GM12878 (cell line): ENCODE results near the gene WDR93. TPM values are rescaled to one million over a fixed set of nuclear protein-coding genes. Genes with fewer than 3 reads are reported as not detected.

ENCODE experiments used
- ATAC-seq: fragments of 200-7000 bp; cut with Tn5 transposase; 3 replicates; pipeline ENCODE4 v1.9.1; 2020; ENCODE audit warnings: mild to moderate bottlenecking, moderate library complexity
- Bru-seq: library from RNA; stranded (reverse); fragments of 400-500 nt; gene quantifications from one replicate; lab custom pipeline; 2021; lab: Mats Ljungman, UMichigan
- BruChase-seq, 2 experiments: library from RNA; stranded (reverse); fragments of 400-500 nt; gene quantifications; one replicate each; lab custom pipeline; 2021; lab: Mats Ljungman, UMichigan
- BruUV-seq: library from RNA; stranded (reverse); fragments of 400-500 nt; replicated peaks from 2 replicates; lab custom pipeline; 2021; lab: Mats Ljungman, UMichigan
- CTCF ChIA-PET: fragments of 300-600 bp; sonication (Branson Sonifier 250); formaldehyde crosslinking; extraction: SDS; loops from one replicate; lab custom pipeline; 2021; ENCODE audit warnings: inconsistent platforms; lab: Yijun Ruan, JAX
- POLR2A ChIA-PET: fragments of 350-600 bp; formaldehyde crosslinking; extraction: SDS; loops from one replicate; lab custom pipeline; 2021; ENCODE audit warnings: inconsistent platforms; lab: Charles Lee
- RAD21 ChIA-PET: fragments of 300-600 bp; sonication (Branson Sonifier 250); formaldehyde crosslinking; loops from one replicate; lab custom pipeline; 2023; ENCODE audit warnings: antibody characterized with exemption; ENCODE audit not compliant: unreplicated experiment; lab: Charles Lee
- SMC1A ChIA-PET: fragments of 300-600 bp; sonication (Branson Sonifier 250); formaldehyde crosslinking; loops from one replicate; lab custom pipeline; 2023; ENCODE audit not compliant: unreplicated experiment, uncharacterized antibody; lab: Charles Lee
- DNase-seq: peaks from one replicate; pipeline ENCODE4 v3.0.0-alpha.2; 2011; ENCODE audit warnings: low read depth, low spot score
- FAIRE-seq: peaks from 3 replicates; lab custom pipeline; 2011; peaks lifted over from hg19 to GRCh38; lab: Jason Lieb, UNC
- H2AFZ ChIP-seq: 2 replicates; pipeline ENCODE4 v1.6.0; 2011; ENCODE audit warnings: low read depth, low read length, control low read depth; ENCODE audit not compliant: control insufficient read depth
- H3K27ac ChIP-seq: 2 replicates; pipeline ENCODE4 v1.5.1; 2011; ENCODE audit warnings: control low read depth; ENCODE audit not compliant: control insufficient read depth, insufficient read depth
- H3K27me3 ChIP-seq, 2 experiments: replicated peaks in 1 of 2; 2 replicates each; pipeline versions ENCODE4 v1.6.0 to v1.6.1; 2011; ENCODE audit warnings: low read length in 1 of 2; ENCODE audit not compliant: control insufficient read depth in 2 of 2, insufficient read depth in 2 of 2
- H3K36me3 ChIP-seq, 2 experiments: 2 replicates each; pipeline ENCODE4 v1.5.1; 2011; ENCODE audit warnings: low read length in 1 of 2; ENCODE audit not compliant: control insufficient read depth in 2 of 2, insufficient read depth in 2 of 2
- H3K4me1 ChIP-seq: 2 replicates; pipeline ENCODE4 v1.6.1; 2011; ENCODE audit warnings: mild to moderate bottlenecking, low read length, moderate library complexity, mixed read lengths; ENCODE audit not compliant: control insufficient read depth, insufficient read depth
- H3K4me2 ChIP-seq: 2 replicates; pipeline ENCODE4 v1.6.0; 2011; ENCODE audit warnings: control low read depth; ENCODE audit not compliant: control insufficient read depth, insufficient read depth
- H3K4me3 ChIP-seq: fragments of 200-600 bp; sonication (generic); 2 replicates; pipeline ENCODE4 v1.5.1; 2016
- H3K79me2 ChIP-seq: 2 replicates; pipeline ENCODE4 v1.6.0; 2011; ENCODE audit warnings: low read length; ENCODE audit not compliant: control insufficient read depth, insufficient read depth
- H3K9ac ChIP-seq: 2 replicates; pipeline ENCODE4 v1.8.0; 2011; ENCODE audit warnings: low read length, control low read depth, mixed read lengths; ENCODE audit not compliant: control insufficient read depth, insufficient read depth
- H3K9me3 ChIP-seq: replicated peaks from 3 replicates; pipeline ENCODE4 v1.5.1; 2011; ENCODE audit warnings: mild to moderate bottlenecking, low read length; ENCODE audit not compliant: control insufficient read depth, insufficient read depth
- H4K20me1 ChIP-seq: 2 replicates; pipeline ENCODE4 v1.6.0; 2011; ENCODE audit not compliant: control insufficient read depth, insufficient read depth
- GABPA ChIP-seq: IDR thresholded peaks from 2 replicates; pipeline ENCODE4 v1.6.1; 2014; ENCODE audit warnings: antibody characterized with exemption, low read depth, mild to moderate bottlenecking, inconsistent platforms
- HDGF ChIP-seq: fragments of 450-650 bp; IDR thresholded peaks from 2 replicates; pipeline ENCODE4 v1.6.1; 2016; ENCODE audit warnings: antibody characterized with exemption
- IRF4 ChIP-seq: IDR thresholded peaks from 2 replicates; pipeline ENCODE4 v1.6.1; 2011; ENCODE audit warnings: low read depth, low read length
- MEF2B ChIP-seq: fragments of 450-650 bp; IDR thresholded peaks from 2 replicates; pipeline ENCODE4 v1.6.1; 2018; ENCODE audit warnings: mild to moderate bottlenecking, moderate library complexity; ENCODE audit not compliant: partially characterized antibody, poor library complexity, severe bottlenecking
- MXI1 ChIP-seq: fragments of 150-350 bp; IDR thresholded peaks from 2 replicates; pipeline ENCODE4 v1.6.1; 2011; ENCODE audit warnings: low read depth, mild to moderate bottlenecking, inconsistent platforms, low read length, improper control_type of control experiment
- SIN3A ChIP-seq: IDR thresholded peaks from 2 replicates; pipeline ENCODE4 v1.6.1; 2012; ENCODE audit warnings: low read depth, low read length, improper control_type of control experiment
- SMARCA5 ChIP-seq: fragments of 450-650 bp; IDR thresholded peaks from 2 replicates; pipeline ENCODE4 v1.6.1; 2017; ENCODE audit warnings: mild to moderate bottlenecking
- STAT1 ChIP-seq: fragments of 450-650 bp; conservative IDR thresholded peaks from 2 replicates; pipeline ENCODE4 v1.6.1; 2014; ENCODE audit warnings: antibody characterized with exemption, mild to moderate bottlenecking
- SUZ12 ChIP-seq: fragments of 200-600 bp; sonication (generic); IDR thresholded peaks from one replicate; pipeline ENCODE4 v1.6.1; 2018; ENCODE audit warnings: antibody characterized with exemption, mild to moderate bottlenecking; ENCODE audit not compliant: unreplicated experiment
- ZBED1 ChIP-seq: IDR thresholded peaks from 2 replicates; pipeline ENCODE4 v1.6.1; 2016; ENCODE audit warnings: borderline replicate concordance
- ZBTB11 ChIP-seq: fragments of 450-650 bp; formaldehyde crosslinking; IDR thresholded peaks from 2 replicates; pipeline ENCODE4 v1.5.0; 2022; ENCODE audit warnings: mild to moderate bottlenecking, missing genetic modification characterization
- WGBS: methylation state at CpG from one replicate; pipeline ENCODE4 v1.1.6; 2016; ENCODE audit warnings: low lambda C conversion rate; ENCODE audit not compliant: insufficient replicate concordance, insufficient coverage; ENCODE audit errors: missing lambda C conversion rate; 5-methylcytosine and 5-hydroxymethylcytosine counted together
- in situ Hi-C: fragments of 300-500 bp; cut with MboI; formaldehyde crosslinking; loops from 9 replicates; pipeline ENCODE4 v1.14.3; 2018; ENCODE audit warnings: mixed read lengths
- intact Hi-C: fragments of 100-400 bp; cut with micrococcal nuclease; formaldehyde crosslinking; loops from one replicate; pipeline ENCODE4 v1.14.2; 2022; ENCODE audit not compliant: unreplicated experiment
- long read RNA-seq, 2 experiments: library from polyadenylated mRNA; unstranded; transcript quantifications; one replicate each; pipeline ENCODE4 v2.0.0, GENCODE V29; 2019 to 2020
- polyA minus RNA-seq, 3 experiments: library from RNA; depleted of rRNA, polyadenylated mRNA; stranded (reverse); fragments of >200 nt; gene quantifications; 2 replicates each; pipeline ENCODE4 v1.2.3, GENCODE V29; 2011
- polyA plus RNA-seq, 11 experiments: library from polyadenylated mRNA; depleted of rRNA in 4 of 11; unstranded in 6 of 11; stranded (reverse) in 5 of 11; fragments of >200 nt; fragmentation: Nextera tagmentation in 4 of 11; fragmentation: Illumina TruSeq in 1 of 11; extraction: Ambion mirVana in 4 of 11; extraction: Trizol in 1 of 11; gene quantifications; 1 replicate in 1 of 11; 2 replicates in 10 of 11; pipeline versions ENCODE4 v1.2.1 to v1.2.3, GENCODE V29; 2011 to 2016; ENCODE audit warnings: inconsistent platforms in 2 of 11, missing spikeins in 2 of 11, low read depth in 1 of 11
- total RNA-seq, 4 experiments: library from RNA; depleted of rRNA in 3 of 4; stranded (reverse); fragments of >200 nt in 3 of 4; fragmentation: Illumina TruSeq in 1 of 4; extraction: Trizol in 1 of 4; gene quantifications; 2 replicates each; pipeline versions ENCODE4 v1.2.1 to v1.2.3, GENCODE V29; 2013 to 2021
- TF ChIP-seq, protein P1 (sequence below): fragments of 450-650 bp; conservative IDR thresholded peaks from 2 replicates; pipeline ENCODE4 v1.6.1; 2017; ENCODE audit warnings: mild to moderate bottlenecking, moderate library complexity
- TF ChIP-seq, protein P2 (sequence below): IDR thresholded peaks from 2 replicates; pipeline ENCODE4 v1.6.1; 2011; ENCODE audit warnings: mild to moderate bottlenecking, low read depth, low read length, moderate library complexity; ENCODE audit not compliant: insufficient replicate concordance

WDR93 gene
- not detected in 2 replicates for total RNA-seq (2013; cell fraction: nucleolus; rRNA removed)
- total RNA-seq (2014; rRNA removed), result not detected in 2 replicates
- total RNA-seq (2014; rRNA removed; fragmentation: Illumina TruSeq; extraction: Trizol), result not detected in 2 replicates
- total RNA-seq (2021), result not detected in 2 replicates
- polyA plus RNA-seq (2011; ENCODE audit: low read depth), result not detected
- polyA plus RNA-seq (2011; rRNA removed), result not detected in 2 replicates
- not detected in 2 replicates for polyA plus RNA-seq (2011; cell fraction: cytosol; rRNA removed)
- polyA plus RNA-seq (2011; cell fraction: nucleus; rRNA removed), result not detected in 2 replicates
- not detected in 2 replicates for polyA plus RNA-seq (2012)
- polyA plus RNA-seq (2014; fragmentation: Illumina TruSeq; extraction: Trizol), result not detected in 2 replicates
- polyA plus RNA-seq (2014; fragmentation: Nextera tagmentation; extraction: Ambion mirVana), result not detected
- not detected in 2 replicates for polyA plus RNA-seq (2014; rRNA removed)
- not detected for polyA plus RNA-seq (2016; fragmentation: Nextera tagmentation; extraction: Ambion mirVana)
- not detected in 2 replicates for polyA minus RNA-seq (2011; rRNA and poly(A)+ RNA removed)
- polyA minus RNA-seq (2011; cell fraction: cytosol; rRNA and poly(A)+ RNA removed), result not detected in 2 replicates
- polyA minus RNA-seq (2011; cell fraction: nucleus; rRNA and poly(A)+ RNA removed), result not detected in 2 replicates
- Bru-seq, nascent RNA, result percentile 7 among the genes with signal in this experiment
- percentile 8 among the genes with signal in this experiment for BruChase-seq, experiment 1, labeled RNA remaining after a 6-hour chase
- BruChase-seq, experiment 2, labeled RNA remaining after a 2-hour chase, result not detected
- long read RNA-seq, experiment 1, result 0 reads
- long read RNA-seq, experiment 2, result 0 reads

DNA sequence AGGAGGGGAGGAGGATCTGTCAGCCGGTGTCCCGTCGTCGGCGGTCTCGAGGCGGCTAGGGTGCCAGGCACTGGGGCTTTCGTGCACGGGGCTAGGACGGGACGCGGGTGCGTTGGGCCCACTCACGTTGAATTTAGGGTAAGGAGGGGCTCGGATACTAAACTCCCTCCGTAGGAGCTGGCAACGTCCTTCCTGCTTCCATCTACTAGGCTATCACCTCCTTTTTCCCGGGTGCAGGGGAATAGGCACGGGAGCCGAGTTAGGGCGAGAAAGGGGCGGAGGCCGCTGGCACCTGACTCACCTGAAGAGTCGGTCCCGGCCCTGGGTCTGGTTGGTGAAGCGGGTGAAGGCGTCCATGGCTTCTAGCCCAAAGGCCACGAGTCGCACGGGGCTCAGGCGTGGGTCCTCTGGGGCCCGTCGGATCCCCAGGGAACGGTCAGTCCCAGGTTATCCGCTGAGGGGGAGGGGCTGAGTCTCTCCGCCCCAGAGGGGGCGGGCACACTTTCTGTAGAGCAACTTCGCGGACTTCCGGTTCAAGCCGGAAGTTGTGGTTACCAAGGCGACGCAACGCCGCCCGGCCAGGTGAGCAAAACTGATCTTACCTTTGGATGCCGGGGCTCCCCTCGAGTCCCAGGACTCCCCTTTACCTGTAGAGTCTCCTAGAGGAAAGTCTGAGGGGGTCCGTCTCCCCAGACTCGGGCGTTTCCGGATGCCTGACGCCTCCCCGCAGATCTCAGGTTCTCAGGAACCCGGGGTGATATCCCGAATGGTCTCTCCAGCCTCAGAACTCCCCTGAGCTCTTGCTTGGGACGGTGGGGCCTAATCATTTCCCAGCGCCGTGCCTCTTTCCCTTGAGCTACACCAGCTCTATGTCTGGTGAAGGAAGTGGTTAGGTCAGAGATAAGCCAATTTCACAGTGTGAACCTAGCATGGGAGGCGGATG is at the start of gene WDR93, which contains the start of gene PEX11A:
TSS of gene WDR93 (plus strand) at position 536 of the 943 bp plus-strand sequence. CDS start 10,936 bp downstream, outside the sequence.
TSS of gene PEX11A (minus strand) at position 479 of the 943 bp plus-strand sequence. CDS start at position 357, 122 bp downstream.
- ATAC-seq (peak; percentile 96), DNase-seq (peak; percentile 27), FAIRE-seq (no peak)
- BruUV-seq, result TSS peak; percentile 85
- Histone ChIP-seq H2AFZ (peak within 1 kb of the TSS; percentile 99), H3K27me3 (no peaks in the 10 kb centered on the region; a peak in 1 of 4 replicates), H3K4me3 (peak within 1 kb of the TSS; percentile 95), H3K9me3 (no peaks in the 10 kb centered on the region), H4K20me1 (no peaks in the 10 kb centered on the region), H3K4me1 (no peaks in the 10 kb centered on the region), H3K4me2 (peak within 1 kb of the TSS; percentile 78), H3K36me3 (no peaks in the 10 kb centered on the region), H3K79me2 (no peaks in the 10 kb centered on the region), H3K27ac (no peak within 1 kb of the TSS), H3K9ac (peak within 1 kb of the TSS; percentile 49)
- in situ Hi-C loops (no loop called here), intact Hi-C loops (no loop called here)
- whole genome bisulfite sequencing, result 1% methylated on average over 53 of the region's 60 CpGs
- SMC1A ChIA-PET, result no interaction called here
- RAD21 ChIA-PET, result no interaction called here
- POLR2A ChIA-PET, result no interaction called here
- CTCF ChIA-PET, result no interaction called here
- TF ChIP-seq, protein P1, sequence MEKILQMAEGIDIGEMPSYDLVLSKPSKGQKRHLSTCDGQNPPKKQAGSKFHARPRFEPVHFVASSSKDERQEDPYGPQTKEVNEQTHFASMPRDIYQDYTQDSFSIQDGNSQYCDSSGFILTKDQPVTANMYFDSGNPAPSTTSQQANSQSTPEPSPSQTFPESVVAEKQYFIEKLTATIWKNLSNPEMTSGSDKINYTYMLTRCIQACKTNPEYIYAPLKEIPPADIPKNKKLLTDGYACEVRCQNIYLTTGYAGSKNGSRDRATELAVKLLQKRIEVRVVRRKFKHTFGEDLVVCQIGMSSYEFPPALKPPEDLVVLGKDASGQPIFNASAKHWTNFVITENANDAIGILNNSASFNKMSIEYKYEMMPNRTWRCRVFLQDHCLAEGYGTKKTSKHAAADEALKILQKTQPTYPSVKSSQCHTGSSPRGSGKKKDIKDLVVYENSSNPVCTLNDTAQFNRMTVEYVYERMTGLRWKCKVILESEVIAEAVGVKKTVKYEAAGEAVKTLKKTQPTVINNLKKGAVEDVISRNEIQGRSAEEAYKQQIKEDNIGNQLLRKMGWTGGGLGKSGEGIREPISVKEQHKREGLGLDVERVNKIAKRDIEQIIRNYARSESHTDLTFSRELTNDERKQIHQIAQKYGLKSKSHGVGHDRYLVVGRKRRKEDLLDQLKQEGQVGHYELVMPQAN, result peak; percentile 39; the same call in 1 of the 2 replicates
- TF ChIP-seq IRF4 (no peak), ZBTB11 (0 out of 2 replicates have a peak, but pooled peaks have one; percentile 12), ZBED1 (no peak), GABPA (peak; percentile 91), SUZ12 (no peak), HDGF (0 out of 2 replicates have a peak, but pooled peaks have one; percentile 17), SIN3A (no peak), STAT1 (no peak), MEF2B (peak; percentile 97), MXI1 (peak; percentile 44; the same call in 1 of the 2 replicates), SMARCA5 (0 out of 2 replicates have a peak, but pooled peaks have one; percentile 65)
- TF ChIP-seq, protein P2, sequence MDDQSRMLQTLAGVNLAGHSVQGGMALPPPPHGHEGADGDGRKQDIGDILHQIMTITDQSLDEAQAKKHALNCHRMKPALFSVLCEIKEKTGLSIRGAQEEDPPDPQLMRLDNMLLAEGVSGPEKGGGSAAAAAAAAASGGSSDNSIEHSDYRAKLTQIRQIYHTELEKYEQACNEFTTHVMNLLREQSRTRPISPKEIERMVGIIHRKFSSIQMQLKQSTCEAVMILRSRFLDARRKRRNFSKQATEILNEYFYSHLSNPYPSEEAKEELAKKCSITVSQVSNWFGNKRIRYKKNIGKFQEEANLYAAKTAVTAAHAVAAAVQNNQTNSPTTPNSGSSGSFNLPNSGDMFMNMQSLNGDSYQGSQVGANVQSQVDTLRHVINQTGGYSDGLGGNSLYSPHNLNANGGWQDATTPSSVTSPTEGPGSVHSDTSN, result no peak
